ENCODE results near the gene TBC1D9B.

The TBC1D9B gene

GRCh38 chr5:179890751-179891682 is 16.7 kb downstream of the TBC1D9B start:
- no peaks in the 10 kb centered on the region for H3K27me3 ChIP-seq (ENCODE audit: control insufficient read depth, insufficient read depth, low read length)
- H3K9ac ChIP-seq (ENCODE audit: low read length): no peak overlapping the region
- peaks cover 29% of the 10 kb centered on the region for H3K36me3 ChIP-seq (ENCODE audit: control insufficient read depth, insufficient read depth, low read length)
- no peak overlapping the region for H3K4me3 ChIP-seq (ENCODE audit: low read length)
- H3K9me3 ChIP-seq (ENCODE audit: control insufficient read depth, low read length): no peaks in the 10 kb centered on the region
- no peaks in the 10 kb centered on the region for H3K4me1 ChIP-seq (ENCODE audit: control insufficient read depth, insufficient read depth, low read length)

GRCh38 chr5:179889885-179890284 is 17.8 kb downstream of the TBC1D9B start:
- Histone ChIP-seq H3K4me1 (ENCODE audit: control insufficient read depth, insufficient read depth, low read length) (no peaks in the 10 kb centered on the region), H3K4me3 (ENCODE audit: low read length) (no peak overlapping the region), H3K27me3 (ENCODE audit: control insufficient read depth, insufficient read depth, low read length) (no peaks in the 10 kb centered on the region), H3K36me3 (ENCODE audit: control insufficient read depth, insufficient read depth, low read length) (peaks cover 34% of the 10 kb centered on the region), H3K9me3 (ENCODE audit: control insufficient read depth, low read length) (no peaks in the 10 kb centered on the region), H3K9ac (ENCODE audit: low read length) (no peak overlapping the region)

- peaks cover 41% of the 10 kb centered on the region for H3K36me3 ChIP-seq (ENCODE audit: control insufficient read depth, insufficient read depth, low read length)
- H3K4me3 ChIP-seq (ENCODE audit: low read length): no peak overlapping the region
- no peaks in the 10 kb centered on the region for H3K27me3 ChIP-seq (ENCODE audit: control insufficient read depth, insufficient read depth, low read length)
- no peaks in the 10 kb centered on the region for H3K4me1 ChIP-seq (ENCODE audit: control insufficient read depth, insufficient read depth, low read length)
- H3K9me3 ChIP-seq (ENCODE audit: control insufficient read depth, low read length): peaks cover 5% of the 10 kb centered on the region
- no peak overlapping the region for H3K9ac ChIP-seq (ENCODE audit: low read length)
These were observed 19.9 kb downstream of the TBC1D9B start for GRCh38 chr5:179887802-179888201.

- Histone ChIP-seq H3K36me3 (ENCODE audit: control insufficient read depth, insufficient read depth, low read length) (peaks cover 34% of the 10 kb centered on the region), H3K4me1 (ENCODE audit: control insufficient read depth, insufficient read depth, low read length) (no peaks in the 10 kb centered on the region), H3K9me3 (ENCODE audit: control insufficient read depth, low read length) (peaks cover 5% of the 10 kb centered on the region), H3K27me3 (ENCODE audit: control insufficient read depth, insufficient read depth, low read length) (no peaks in the 10 kb centered on the region), H3K4me3 (ENCODE audit: low read length) (no peak overlapping the region), H3K9ac (ENCODE audit: low read length) (no peak overlapping the region)
These were observed 20.6 kb downstream of the TBC1D9B start for GRCh38 chr5:179887095-179887494.

GRCh38 chr5:179886190-179886911 is 21.3 kb downstream of the TBC1D9B start:
- no peaks in the 10 kb centered on the region for H3K27me3 ChIP-seq (ENCODE audit: control insufficient read depth, insufficient read depth, low read length)
- peaks cover 33% of the 10 kb centered on the region for H3K36me3 ChIP-seq (ENCODE audit: control insufficient read depth, insufficient read depth, low read length)
- H3K9ac ChIP-seq (ENCODE audit: low read length): no peak overlapping the region
- no peaks in the 10 kb centered on the region for H3K4me1 ChIP-seq (ENCODE audit: control insufficient read depth, insufficient read depth, low read length)
- peaks cover 5% of the 10 kb centered on the region for H3K9me3 ChIP-seq (ENCODE audit: control insufficient read depth, low read length)
- H3K4me3 ChIP-seq (ENCODE audit: low read length): no peak overlapping the region

GRCh38 chr5:179885491-179886090 is 22.1 kb downstream of the TBC1D9B start:
- Histone ChIP-seq H3K27me3 (ENCODE audit: control insufficient read depth, insufficient read depth, low read length) (no peaks in the 10 kb centered on the region), H3K9me3 (ENCODE audit: control insufficient read depth, low read length) (peaks cover 5% of the 10 kb centered on the region), H3K36me3 (ENCODE audit: control insufficient read depth, insufficient read depth, low read length) (peaks cover 33% of the 10 kb centered on the region), H3K9ac (ENCODE audit: low read length) (no peak overlapping the region), H3K4me1 (ENCODE audit: control insufficient read depth, insufficient read depth, low read length) (no peaks in the 10 kb centered on the region), H3K4me3 (ENCODE audit: low read length) (no peak overlapping the region)

GRCh38 chr5:179883163-179883562 is 24.5 kb downstream of the TBC1D9B start:
- Histone ChIP-seq H3K27me3 (ENCODE audit: control insufficient read depth, insufficient read depth, low read length) (no peaks in the 10 kb centered on the region), H3K36me3 (ENCODE audit: control insufficient read depth, insufficient read depth, low read length) (peaks cover 33% of the 10 kb centered on the region), H3K9ac (ENCODE audit: low read length) (no peak overlapping the region), H3K4me3 (ENCODE audit: low read length) (no peak overlapping the region), H3K4me1 (ENCODE audit: control insufficient read depth, insufficient read depth, low read length) (no peaks in the 10 kb centered on the region), H3K9me3 (ENCODE audit: control insufficient read depth, low read length) (peaks cover 5% of the 10 kb centered on the region)

- Histone ChIP-seq H3K27me3 (ENCODE audit: control insufficient read depth, insufficient read depth, low read length) (no peaks in the 10 kb centered on the region), H3K4me1 (ENCODE audit: control insufficient read depth, insufficient read depth, low read length) (no peaks in the 10 kb centered on the region), H3K9ac (ENCODE audit: low read length) (no peak overlapping the region), H3K36me3 (ENCODE audit: control insufficient read depth, insufficient read depth, low read length) (peaks cover 25% of the 10 kb centered on the region), H3K9me3 (ENCODE audit: control insufficient read depth, low read length) (peaks cover 5% of the 10 kb centered on the region), H3K4me3 (ENCODE audit: low read length) (no peak overlapping the region)
These were observed 25.4 kb downstream of the TBC1D9B start for GRCh38 chr5:179882338-179882737.

- no peaks in the 10 kb centered on the region for H3K4me1 ChIP-seq (ENCODE audit: control insufficient read depth, insufficient read depth, low read length)
- no peak overlapping the region for H3K4me3 ChIP-seq (ENCODE audit: low read length)
- H3K27me3 ChIP-seq (ENCODE audit: control insufficient read depth, insufficient read depth, low read length): no peaks in the 10 kb centered on the region
- peaks cover 5% of the 10 kb centered on the region for H3K9me3 ChIP-seq (ENCODE audit: control insufficient read depth, low read length)
- peaks cover 18% of the 10 kb centered on the region for H3K36me3 ChIP-seq (ENCODE audit: control insufficient read depth, insufficient read depth, low read length)
- H3K9ac ChIP-seq (ENCODE audit: low read length): no peak overlapping the region
These were observed 26.7 kb downstream of the TBC1D9B start for GRCh38 chr5:179880848-179881590.

GRCh38 chr5:179880066-179880650 is 27.5 kb downstream of the TBC1D9B start:
- H3K27me3 ChIP-seq (ENCODE audit: control insufficient read depth, insufficient read depth, low read length): no peaks in the 10 kb centered on the region
- H3K36me3 ChIP-seq (ENCODE audit: control insufficient read depth, insufficient read depth, low read length): peaks cover 12% of the 10 kb centered on the region
- no peaks in the 10 kb centered on the region for H3K4me1 ChIP-seq (ENCODE audit: control insufficient read depth, insufficient read depth, low read length)
- H3K4me3 ChIP-seq (ENCODE audit: low read length): no peak overlapping the region
- peaks cover 5% of the 10 kb centered on the region for H3K9me3 ChIP-seq (ENCODE audit: control insufficient read depth, low read length)
- no peak overlapping the region for H3K9ac ChIP-seq (ENCODE audit: low read length)

- Histone ChIP-seq H3K27me3 (ENCODE audit: control insufficient read depth, insufficient read depth, low read length) (no peaks in the 10 kb centered on the region), H3K4me3 (ENCODE audit: low read length) (no peak overlapping the region), H3K9me3 (ENCODE audit: control insufficient read depth, low read length) (peaks cover 5% of the 10 kb centered on the region), H3K36me3 (ENCODE audit: control insufficient read depth, insufficient read depth, low read length) (peaks cover 12% of the 10 kb centered on the region), H3K9ac (ENCODE audit: low read length) (no peak overlapping the region), H3K4me1 (ENCODE audit: control insufficient read depth, insufficient read depth, low read length) (no peaks in the 10 kb centered on the region)
These were observed 28.0 kb downstream of the TBC1D9B start for GRCh38 chr5:179879690-179880010.
